T-helper 22 cell (primary cell): ENCODE measurements around the gene RALA.
"Not testable (repeated sequence)": the region's sequence is repeated elsewhere in the genome, so short reads cannot be mapped to it uniquely, and the experiment has no call there.

Source experiments
- DNase-seq: peaks from one replicate; pipeline ENCODE4 v3.0.0-alpha.2; 2020; ENCODE audit warnings: low read depth

Gene RALA

GRCh38 chr7:39645482-39646407, 22.4 kb downstream of the RALA start:
- DNase-seq = no peak

- DNase-seq = no peak
Observed at GRCh38 chr7:39647816-39648215, 24.4 kb downstream of the RALA start.

- no peak for DNase-seq
Observed at GRCh38 chr7:39650676-39651075, 27.3 kb downstream of the RALA start.

GRCh38 chr7:39651265-39651664, 27.9 kb downstream of the RALA start:
- DNase-seq = no peak

GRCh38 chr7:39656415-39656814, 33.0 kb downstream of the RALA start:
- no peak for DNase-seq

GRCh38 chr7:39659356-39660013, 36.1 kb downstream of the RALA start:
- DNase-seq = no peak

- no peak for DNase-seq
Observed at GRCh38 chr7:39661960-39662359, 38.6 kb downstream of the RALA start.

GRCh38 chr7:39663263-39663662, 39.9 kb downstream of the RALA start:
- DNase-seq = no peak

GRCh38 chr7:39664057-39664456, 40.7 kb downstream of the RALA start:
- DNase-seq = no peak

- DNase-seq = no peak
Observed at GRCh38 chr7:39664585-39664984, 41.2 kb downstream of the RALA start.

- DNase-seq = no peak
Observed at GRCh38 chr7:39666562-39666961, 43.2 kb downstream of the RALA start.

- DNase-seq = no peak
Observed at GRCh38 chr7:39667341-39667923, 44.1 kb downstream of the RALA start.

- DNase-seq = not testable (repeated sequence)
Observed at GRCh38 chr7:39668280-39668679, 44.9 kb downstream of the RALA start.

GRCh38 chr7:39670052-39670451, 46.7 kb downstream of the RALA start:
- no peak for DNase-seq

GRCh38 chr7:39670934-39671333, 47.6 kb downstream of the RALA start:
- DNase-seq = no peak

GRCh38 chr7:39672176-39672575, 48.8 kb downstream of the RALA start:
- DNase-seq = no peak

GRCh38 chr7:39673868-39674267, 50.5 kb downstream of the RALA start:
- DNase-seq = no peak

- DNase-seq = no peak
Observed at GRCh38 chr7:39674406-39674805, 51.0 kb downstream of the RALA start.

GRCh38 chr7:39676346-39676745, 53.0 kb downstream of the RALA start:
- no peak for DNase-seq

- no peak for DNase-seq
Observed at GRCh38 chr7:39678930-39679709, 55.7 kb downstream of the RALA start.

- not testable (repeated sequence) for DNase-seq
Observed at GRCh38 chr7:39679874-39680273, 56.5 kb downstream of the RALA start.

- no peak for DNase-seq
Observed at GRCh38 chr7:39681887-39682441, 58.6 kb downstream of the RALA start.
